ENCODE results near the gene WDPCP.

GRCh38 chr2:63435070-63435469 is 153.2 kb downstream of the WDPCP start:
- no peak for TF ChIP-seq CREB5 (CRISPR knock-in tag; IDR thresholded peaks at IDR 0.05; ENCODE audit: low read depth)
- no peak for TF ChIP-seq TOX (CRISPR knock-in tag; IDR thresholded peaks at IDR 0.05; ENCODE audit: borderline replicate concordance)
- no peak for TF ChIP-seq ESRRG (CRISPR knock-in tag; IDR thresholded peaks at IDR 0.05)
